ENCODE measurements around the gene ARL15. TPM values are rescaled to one million over a fixed set of nuclear protein-coding genes. Genes with fewer than 3 reads are reported as not detected.

The ARL15 gene
- total RNA-seq, 2 experiments from 2014 or later = 5.7 to 6.3 TPM

DNA sequence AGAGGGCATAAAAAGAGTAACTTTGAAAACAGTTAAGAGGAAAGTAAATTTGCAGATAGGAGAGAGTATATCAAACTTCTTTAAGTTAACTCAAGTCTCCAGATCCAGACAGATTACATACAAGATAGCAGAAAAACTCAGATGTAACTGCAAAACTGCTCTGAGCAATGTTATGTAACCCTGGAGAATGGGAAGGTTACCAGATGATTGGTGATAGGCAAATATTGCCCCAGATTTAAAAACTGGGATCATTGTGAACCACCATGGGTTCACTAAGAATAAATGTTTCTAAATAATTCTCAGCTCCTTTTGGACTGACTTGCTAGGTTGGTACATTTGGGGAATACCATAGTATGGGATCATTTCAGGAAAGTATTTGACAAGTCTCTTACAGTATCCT is 176.5 kb downstream of the ARL15 start:
- ATAC-seq (no peak), DNase-seq (no peak)
- POLR2A ChIA-PET = no interaction called here
- H3K4me1 Mint-ChIP-seq (ENCODE audit: low read depth) = no peaks in the 10 kb centered on the region
- TF ChIP-seq, protein P1, sequence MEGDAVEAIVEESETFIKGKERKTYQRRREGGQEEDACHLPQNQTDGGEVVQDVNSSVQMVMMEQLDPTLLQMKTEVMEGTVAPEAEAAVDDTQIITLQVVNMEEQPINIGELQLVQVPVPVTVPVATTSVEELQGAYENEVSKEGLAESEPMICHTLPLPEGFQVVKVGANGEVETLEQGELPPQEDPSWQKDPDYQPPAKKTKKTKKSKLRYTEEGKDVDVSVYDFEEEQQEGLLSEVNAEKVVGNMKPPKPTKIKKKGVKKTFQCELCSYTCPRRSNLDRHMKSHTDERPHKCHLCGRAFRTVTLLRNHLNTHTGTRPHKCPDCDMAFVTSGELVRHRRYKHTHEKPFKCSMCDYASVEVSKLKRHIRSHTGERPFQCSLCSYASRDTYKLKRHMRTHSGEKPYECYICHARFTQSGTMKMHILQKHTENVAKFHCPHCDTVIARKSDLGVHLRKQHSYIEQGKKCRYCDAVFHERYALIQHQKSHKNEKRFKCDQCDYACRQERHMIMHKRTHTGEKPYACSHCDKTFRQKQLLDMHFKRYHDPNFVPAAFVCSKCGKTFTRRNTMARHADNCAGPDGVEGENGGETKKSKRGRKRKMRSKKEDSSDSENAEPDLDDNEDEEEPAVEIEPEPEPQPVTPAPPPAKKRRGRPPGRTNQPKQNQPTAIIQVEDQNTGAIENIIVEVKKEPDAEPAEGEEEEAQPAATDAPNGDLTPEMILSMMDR (IDR thresholded peaks at IDR 0.05) = no peak
- no peaks in the 10 kb centered on the region for H3K27me3 Mint-ChIP-seq
- no peak overlapping the region for H3K27ac Mint-ChIP-seq
- no peak overlapping the region for H3K4me3 Mint-ChIP-seq
- no peaks in the 10 kb centered on the region for H3K36me3 Mint-ChIP-seq (ENCODE audit: low read depth)
- CTCF ChIA-PET = interaction anchor here (0.7 to 1.0 kb wide), 2 partner anchors 9 to 95 kb away, joined by 3 read pairs; no protein-coding TSS in a partner anchor
- H3K9me3 Mint-ChIP-seq = peaks cover 4% of the 10 kb centered on the region
- intact Hi-C loops (cut with micrococcal nuclease) = no loop called here

DNA sequence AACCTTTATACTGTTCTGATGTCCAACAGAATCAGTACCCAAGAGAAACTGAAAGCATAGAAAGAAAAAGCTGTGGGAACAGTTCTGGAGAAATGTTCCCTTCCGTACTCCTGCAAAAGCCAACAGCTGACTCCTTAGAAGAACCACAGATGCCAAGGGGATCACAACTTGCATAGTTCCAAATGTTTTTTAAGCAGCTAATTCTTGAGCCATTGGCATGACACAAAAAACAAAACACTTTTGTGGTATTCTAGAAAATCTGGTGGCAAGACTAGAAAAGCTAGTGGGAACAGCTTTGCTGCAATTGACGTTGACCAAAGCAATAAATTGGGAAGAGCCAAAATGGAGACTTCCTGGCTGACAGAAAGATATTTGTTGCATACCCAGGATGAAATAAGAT is 189.9 kb downstream of the ARL15 start:
- TF ChIP-seq, protein P1 (IDR thresholded peaks at IDR 0.05) = no peak
- intact Hi-C loops (cut with micrococcal nuclease) = no loop called here
- DNase-seq = no peak
- Mint-ChIP-seq H3K27me3 (no peaks in the 10 kb centered on the region), H3K4me3 (no peak overlapping the region), H3K27ac (no peak overlapping the region), H3K4me1 (ENCODE audit: low read depth) (no peaks in the 10 kb centered on the region), H3K36me3 (ENCODE audit: low read depth) (no peaks in the 10 kb centered on the region), H3K9me3 (no peaks in the 10 kb centered on the region)
- CTCF ChIA-PET = no interaction called here
- no peak for ATAC-seq
- POLR2A ChIA-PET = no interaction called here

DNA sequence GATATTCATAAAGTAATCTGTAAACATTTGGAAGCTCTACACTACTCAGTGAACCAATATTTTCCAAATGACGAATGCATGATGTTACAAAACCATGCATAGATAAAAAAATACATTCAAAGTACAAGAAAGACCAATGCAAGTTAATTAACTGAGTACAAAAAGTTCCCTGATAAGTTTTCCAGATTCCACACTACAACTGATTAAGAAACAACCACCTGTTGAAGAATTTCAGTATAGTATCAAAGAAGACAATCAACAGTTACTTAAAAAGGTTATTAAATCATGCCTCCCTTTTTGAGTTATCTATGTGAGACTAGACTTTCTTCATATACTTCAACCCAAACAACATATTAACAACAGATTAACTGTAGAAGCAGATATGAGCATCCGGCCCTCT is 192.4 kb downstream of the ARL15 start:
- Mint-ChIP-seq H3K9me3 (no peaks in the 10 kb centered on the region), H3K27me3 (no peaks in the 10 kb centered on the region), H3K36me3 (ENCODE audit: low read depth) (no peaks in the 10 kb centered on the region), H3K4me3 (no peak overlapping the region), H3K27ac (no peak overlapping the region), H3K4me1 (ENCODE audit: low read depth) (no peaks in the 10 kb centered on the region)
- ChIA-PET POLR2A (no interaction called here), CTCF (interaction anchor here (0.6 kb wide), 1 partner anchor 739 kb away, joined by 3 read pairs; no protein-coding TSS in a partner anchor)
- DNase-seq (no peak), ATAC-seq (no peak)
- intact Hi-C loops (cut with micrococcal nuclease) = no loop called here
- TF ChIP-seq, protein P1 (IDR thresholded peaks at IDR 0.05) = no peak

DNA sequence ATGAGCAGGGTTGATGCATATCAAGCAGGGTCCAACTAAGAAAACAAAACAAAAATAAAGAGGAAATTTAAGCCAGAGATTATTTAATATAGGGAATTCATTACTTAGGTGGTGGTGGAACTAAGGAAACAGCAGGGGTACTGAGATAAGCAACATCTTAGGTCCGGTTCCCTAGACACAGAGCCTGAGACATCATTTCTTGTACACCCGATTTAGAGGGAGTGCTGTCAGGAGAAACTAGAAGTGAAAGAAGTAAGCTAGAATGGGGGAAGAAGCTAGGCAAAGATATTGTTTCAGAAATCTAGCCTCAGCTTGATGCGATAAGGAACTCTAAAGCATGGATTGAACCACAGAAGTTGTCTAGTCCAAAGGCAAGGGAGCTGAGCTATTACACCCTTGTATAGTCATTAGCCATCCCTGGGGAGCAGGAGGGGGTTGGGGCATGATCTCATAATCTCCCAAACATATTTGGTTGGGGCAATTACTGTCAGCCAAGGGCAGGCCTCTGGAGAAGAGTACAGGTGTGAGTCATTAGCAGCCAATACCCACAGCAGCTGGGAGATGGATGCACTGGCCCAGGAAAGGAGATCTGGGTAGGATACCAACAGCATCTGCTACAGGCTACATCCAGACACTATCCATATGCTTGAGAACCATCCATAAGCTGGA is 194.5 kb downstream of the ARL15 start:
- Mint-ChIP-seq H3K4me3 (no peak overlapping the region), H3K4me1 (ENCODE audit: low read depth) (no peaks in the 10 kb centered on the region), H3K9me3 (no peaks in the 10 kb centered on the region), H3K27me3 (no peaks in the 10 kb centered on the region), H3K27ac (no peak overlapping the region), H3K36me3 (ENCODE audit: low read depth) (no peaks in the 10 kb centered on the region)
- TF ChIP-seq, protein P1 (IDR thresholded peaks at IDR 0.05) = no peak
- CTCF ChIA-PET = no interaction called here
- intact Hi-C loops (cut with micrococcal nuclease) = no loop called here
- POLR2A ChIA-PET = no interaction called here
- DNase-seq (no peak), ATAC-seq (no peak)

DNA sequence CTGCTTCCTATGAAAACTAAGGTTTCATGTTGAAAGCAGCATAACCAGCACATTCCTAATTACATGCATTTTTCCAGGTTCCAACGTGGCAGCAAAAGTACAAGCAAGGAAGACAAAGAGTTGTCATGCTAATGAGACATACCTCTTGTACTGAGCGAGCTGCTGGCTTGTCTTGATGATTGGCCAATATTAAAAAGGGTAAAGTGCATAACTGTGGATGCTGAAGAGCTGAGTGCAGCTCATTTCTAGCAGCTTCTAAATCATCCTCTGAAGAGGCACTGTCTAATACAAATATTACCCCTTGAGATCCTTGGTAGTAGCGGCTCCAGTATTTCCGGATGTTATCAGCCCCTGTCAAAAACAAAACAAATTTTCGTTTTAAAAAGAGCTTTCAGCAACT is 197.3 kb downstream of the ARL15 start:
- Mint-ChIP-seq H3K27me3 (no peaks in the 10 kb centered on the region), H3K4me1 (ENCODE audit: low read depth) (no peaks in the 10 kb centered on the region), H3K27ac (no peak overlapping the region), H3K4me3 (no peak overlapping the region), H3K9me3 (no peaks in the 10 kb centered on the region), H3K36me3 (ENCODE audit: low read depth) (peaks cover 2% of the 10 kb centered on the region)
- ChIA-PET CTCF (no interaction called here), POLR2A (interaction anchor here (0.6 kb wide), 1 partner anchor 25 kb away, joined by 3 read pairs; no protein-coding TSS in a partner anchor)
- TF ChIP-seq, protein P1 (IDR thresholded peaks at IDR 0.05) = no peak
- no peak for DNase-seq
- intact Hi-C loops (cut with micrococcal nuclease) = no loop called here
- ATAC-seq = no peak

Data from activated CD8-positive, alpha-beta T cell treated with anti-CD3 and anti-CD28 coated beads for 36 hours (primary cell).